ENCODE data around the gene SAMD8. TPM values are rescaled to one million over a fixed set of nuclear protein-coding genes. Genes with fewer than 3 reads are reported as not detected.

Gene SAMD8
- total RNA-seq = 13.0 and 20.5 TPM in 2 replicates

DNA sequence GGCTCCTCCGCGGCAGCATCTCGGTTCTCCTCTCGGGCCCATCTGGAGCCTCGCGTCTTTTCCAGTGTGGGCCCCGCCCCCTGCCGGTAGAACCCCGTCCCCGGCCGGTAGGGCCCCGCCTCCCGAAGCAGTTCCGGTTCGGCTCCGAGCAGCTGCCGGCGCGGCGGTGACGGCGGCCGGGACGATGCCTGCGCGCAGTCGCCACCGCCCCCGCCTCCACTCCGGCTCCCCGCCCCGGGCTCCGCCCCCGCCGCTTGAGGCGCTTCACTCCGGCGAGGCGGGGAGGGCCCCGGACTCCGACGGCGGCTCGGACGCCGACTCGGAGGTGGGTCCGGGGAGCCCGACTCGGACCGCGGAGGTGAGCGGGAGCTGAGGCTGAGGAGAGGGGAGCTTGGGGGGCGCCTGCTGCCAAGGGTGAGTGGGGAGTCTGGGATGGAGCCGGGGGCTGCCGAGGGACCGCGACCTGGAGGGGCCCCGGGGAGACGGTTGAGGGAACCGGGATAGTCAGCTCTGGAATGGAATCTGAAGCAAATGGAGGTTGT, at the start of gene SAMD8:
SAMD8 (plus strand) TSS at position 292 of the 542 bp plus-strand sequence. CDS start 38,873 bp downstream, outside the sequence.

GRCh38 chr10:75210282-75211006, 99.0 kb downstream of the SAMD8 start, which contains the start of gene VDAC2:
Gene VDAC2 (plus strand): TSS chr10:75210796. CDS start chr10:75211159, 363 bp downstream.

Other genes with a start within 250 kb of the SAMD8 start
- gene VDAC2, start 99.1 kb downstream of the SAMD8 start, total RNA-seq = 162 and 204 TPM in 2 replicates
- 11.8 and 20.7 TPM in 2 replicates for gene COMTD1, start 124.3 kb downstream of the SAMD8 start, total RNA-seq

Measured in placental epithelial cell (primary cell).